GM18526 (cell line): ENCODE data around the gene NAA16.

Experiments
- POLR2A ChIP-seq: IDR thresholded peaks from 3 replicates; pipeline ENCODE4 v1.6.1; 2011; ENCODE audit not compliant: insufficient read length; ENCODE audit errors: extremely low read depth

The NAA16 gene

GRCh38 chr13:41383386-41383785 lies 72.3 kb downstream of the NAA16 start:
- no peak for TF ChIP-seq POLR2A

GRCh38 chr13:41384749-41385503 lies 73.9 kb downstream of the NAA16 start:
- TF ChIP-seq POLR2A, result no peak

- TF ChIP-seq POLR2A, result no peak
Measured at GRCh38 chr13:41386211-41386610, 75.1 kb downstream of the NAA16 start.

- no peak for TF ChIP-seq POLR2A
Measured at GRCh38 chr13:41387576-41387975, 76.5 kb downstream of the NAA16 start.

GRCh38 chr13:41388143-41388881 lies 77.2 kb downstream of the NAA16 start:
- TF ChIP-seq POLR2A, result no peak

- TF ChIP-seq POLR2A, result no peak
Measured at GRCh38 chr13:41389580-41389979, 78.5 kb downstream of the NAA16 start.

GRCh38 chr13:41394166-41394565 lies 83.1 kb downstream of the NAA16 start:
- TF ChIP-seq POLR2A, result no peak

- no peak for TF ChIP-seq POLR2A
Measured at GRCh38 chr13:41398494-41399170, 87.6 kb downstream of the NAA16 start.

- TF ChIP-seq POLR2A, result no peak
Measured at GRCh38 chr13:41401366-41401765, 90.3 kb downstream of the NAA16 start.

GRCh38 chr13:41402691-41403511 lies 91.8 kb downstream of the NAA16 start:
- TF ChIP-seq POLR2A, result no peak

GRCh38 chr13:41403983-41404382 lies 92.9 kb downstream of the NAA16 start:
- no peak for TF ChIP-seq POLR2A

- no peak for TF ChIP-seq POLR2A
Measured at GRCh38 chr13:41405367-41405766, 94.3 kb downstream of the NAA16 start.

- TF ChIP-seq POLR2A, result no peak
Measured at GRCh38 chr13:41407380-41407779, 96.3 kb downstream of the NAA16 start.

GRCh38 chr13:41408121-41408520 lies 97.1 kb downstream of the NAA16 start:
- TF ChIP-seq POLR2A, result no peak

GRCh38 chr13:41408746-41409145 lies 97.7 kb downstream of the NAA16 start:
- no peak for TF ChIP-seq POLR2A

GRCh38 chr13:41409611-41410010 lies 98.5 kb downstream of the NAA16 start:
- TF ChIP-seq POLR2A, result no peak

- no peak for TF ChIP-seq POLR2A
Measured at GRCh38 chr13:41411060-41411459, 100.0 kb downstream of the NAA16 start.
